Measurements from ENCODE around the gene EHD3. TPM values are rescaled to one million over a fixed set of nuclear protein-coding genes. Genes with fewer than 3 reads are reported as not detected.

Gene EHD3
- total and polyA plus RNA-seq, 2 of the 13 experiments (the other 11 are each of a cell fraction or from before 2014, with no cell fraction given) = 0.20 to 0.69 TPM

DNA sequence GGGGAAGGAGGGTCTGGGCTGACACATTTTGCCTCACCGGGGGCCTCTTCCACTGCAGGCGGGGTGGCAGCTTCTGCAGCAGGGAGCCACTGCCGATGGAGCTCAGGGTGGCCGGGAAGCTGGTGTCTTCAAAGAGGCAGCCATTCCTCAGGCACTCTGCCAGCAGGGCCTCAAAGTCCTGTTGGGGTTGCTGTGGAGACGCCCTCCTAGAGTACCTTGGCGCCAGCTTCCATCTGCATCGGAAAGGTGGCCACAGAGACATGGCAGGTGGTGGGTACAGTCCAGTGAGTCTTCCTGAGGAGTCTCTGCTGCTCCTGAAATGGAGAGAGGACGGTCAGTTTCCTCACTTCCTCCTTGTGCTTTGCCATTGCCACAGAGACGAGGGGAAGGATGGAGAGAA, 28.8 kb upstream of the EHD3 start:
- Histone ChIP-seq H3K9me3 (ENCODE audit: low read length) (no peaks in the 10 kb centered on the region), H4K20me1 (ENCODE audit: insufficient read depth, low read length) (no peaks in the 10 kb centered on the region), H3K27ac (ENCODE audit: extremely low read length, insufficient read depth, low read length) (no peak overlapping the region), H3K36me3 (replicated peaks in 1 of 2; ENCODE audit: control insufficient read depth in 1 of 2, insufficient read depth in 2 of 2, low read length in 2 of 2) (no peaks in the 10 kb centered on the region), H3K4me1 (ENCODE audit: insufficient read depth, low read length) (no peaks in the 10 kb centered on the region), H3K4me2 (ENCODE audit: low read depth, low read length) (no peak overlapping the region), H3K27me3 (ENCODE audit: control insufficient read depth in 1 of 2, insufficient read depth in 2 of 2, low read length in 2 of 2) (peaks cover 0 to 15% of the 10 kb centered on the region in 2 experiments; a peak in 2 of 5 replicates), H2AFZ (ENCODE audit: low read length) (no peak overlapping the region), H3K79me2 (ENCODE audit: insufficient read depth, low read length) (no peaks in the 10 kb centered on the region), H3K9ac (ENCODE audit: insufficient read depth, low read depth, low read length) (no peak overlapping the region), H3K4me3 (replicated peaks in 1 of 3; ENCODE audit: insufficient read depth in 1 of 3, low read depth in 2 of 3, low read length in 3 of 3) (no peak overlapping the region)
- in situ Hi-C loops (cut with HindIII; ENCODE audit: extremely low pct_ligation_motif_present, low pct_unique_long_range_greater_than_20kb) = no loop called here
- no peak for FAIRE-seq
- BruUV-seq (replicated peaks) = no TSS peak
- intact Hi-C loops (cut with micrococcal nuclease; ENCODE audit: unreplicated experiment) = no loop called here
- ATAC-seq = no peak; the same call in 2 of the 3 replicates
- DNase-seq (ENCODE audit: low spot score) = no peak
- ChIA-PET POLR2A (no interaction called here), CTCF (ENCODE audit: low intra/inter-chr PET ratio, low total read pairs) (no interaction called here)
- 7% methylated on average over 9 of the region's 9 CpGs for WGBS (ENCODE audit: low lambda C conversion rate)
- TF ChIP-seq SAFB2 (CRISPR knock-in tag; IDR thresholded peaks at IDR 0.05; ENCODE audit: borderline replicate concordance, low read depth) (no peak), ZMYM3 (CRISPR knock-in tag; IDR thresholded peaks at IDR 0.05) (no peak), MTERF4 (CRISPR knock-in tag; IDR thresholded peaks at IDR 0.05) (no peak), PAX8 (CRISPR knock-in tag; IDR thresholded peaks at IDR 0.05; ENCODE audit: borderline replicate concordance) (no peak), E2F5 (CRISPR knock-in tag; conservative IDR thresholded peaks at IDR 0.05) (no peak), ZBED4 (CRISPR knock-in tag; IDR thresholded peaks at IDR 0.05; ENCODE audit: borderline replicate concordance) (no peak), GZF1 (CRISPR knock-in tag; IDR thresholded peaks at IDR 0.05) (no peak)
- TF ChIP-seq, protein P1, sequence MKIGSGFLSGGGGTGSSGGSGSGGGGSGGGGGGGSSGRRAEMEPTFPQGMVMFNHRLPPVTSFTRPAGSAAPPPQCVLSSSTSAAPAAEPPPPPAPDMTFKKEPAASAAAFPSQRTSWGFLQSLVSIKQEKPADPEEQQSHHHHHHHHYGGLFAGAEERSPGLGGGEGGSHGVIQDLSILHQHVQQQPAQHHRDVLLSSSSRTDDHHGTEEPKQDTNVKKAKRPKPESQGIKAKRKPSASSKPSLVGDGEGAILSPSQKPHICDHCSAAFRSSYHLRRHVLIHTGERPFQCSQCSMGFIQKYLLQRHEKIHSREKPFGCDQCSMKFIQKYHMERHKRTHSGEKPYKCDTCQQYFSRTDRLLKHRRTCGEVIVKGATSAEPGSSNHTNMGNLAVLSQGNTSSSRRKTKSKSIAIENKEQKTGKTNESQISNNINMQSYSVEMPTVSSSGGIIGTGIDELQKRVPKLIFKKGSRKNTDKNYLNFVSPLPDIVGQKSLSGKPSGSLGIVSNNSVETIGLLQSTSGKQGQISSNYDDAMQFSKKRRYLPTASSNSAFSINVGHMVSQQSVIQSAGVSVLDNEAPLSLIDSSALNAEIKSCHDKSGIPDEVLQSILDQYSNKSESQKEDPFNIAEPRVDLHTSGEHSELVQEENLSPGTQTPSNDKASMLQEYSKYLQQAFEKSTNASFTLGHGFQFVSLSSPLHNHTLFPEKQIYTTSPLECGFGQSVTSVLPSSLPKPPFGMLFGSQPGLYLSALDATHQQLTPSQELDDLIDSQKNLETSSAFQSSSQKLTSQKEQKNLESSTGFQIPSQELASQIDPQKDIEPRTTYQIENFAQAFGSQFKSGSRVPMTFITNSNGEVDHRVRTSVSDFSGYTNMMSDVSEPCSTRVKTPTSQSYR (CRISPR knock-in tag; IDR thresholded peaks at IDR 0.05; ENCODE audit: borderline replicate concordance) = no peak
- TF ChIP-seq, protein P2, sequence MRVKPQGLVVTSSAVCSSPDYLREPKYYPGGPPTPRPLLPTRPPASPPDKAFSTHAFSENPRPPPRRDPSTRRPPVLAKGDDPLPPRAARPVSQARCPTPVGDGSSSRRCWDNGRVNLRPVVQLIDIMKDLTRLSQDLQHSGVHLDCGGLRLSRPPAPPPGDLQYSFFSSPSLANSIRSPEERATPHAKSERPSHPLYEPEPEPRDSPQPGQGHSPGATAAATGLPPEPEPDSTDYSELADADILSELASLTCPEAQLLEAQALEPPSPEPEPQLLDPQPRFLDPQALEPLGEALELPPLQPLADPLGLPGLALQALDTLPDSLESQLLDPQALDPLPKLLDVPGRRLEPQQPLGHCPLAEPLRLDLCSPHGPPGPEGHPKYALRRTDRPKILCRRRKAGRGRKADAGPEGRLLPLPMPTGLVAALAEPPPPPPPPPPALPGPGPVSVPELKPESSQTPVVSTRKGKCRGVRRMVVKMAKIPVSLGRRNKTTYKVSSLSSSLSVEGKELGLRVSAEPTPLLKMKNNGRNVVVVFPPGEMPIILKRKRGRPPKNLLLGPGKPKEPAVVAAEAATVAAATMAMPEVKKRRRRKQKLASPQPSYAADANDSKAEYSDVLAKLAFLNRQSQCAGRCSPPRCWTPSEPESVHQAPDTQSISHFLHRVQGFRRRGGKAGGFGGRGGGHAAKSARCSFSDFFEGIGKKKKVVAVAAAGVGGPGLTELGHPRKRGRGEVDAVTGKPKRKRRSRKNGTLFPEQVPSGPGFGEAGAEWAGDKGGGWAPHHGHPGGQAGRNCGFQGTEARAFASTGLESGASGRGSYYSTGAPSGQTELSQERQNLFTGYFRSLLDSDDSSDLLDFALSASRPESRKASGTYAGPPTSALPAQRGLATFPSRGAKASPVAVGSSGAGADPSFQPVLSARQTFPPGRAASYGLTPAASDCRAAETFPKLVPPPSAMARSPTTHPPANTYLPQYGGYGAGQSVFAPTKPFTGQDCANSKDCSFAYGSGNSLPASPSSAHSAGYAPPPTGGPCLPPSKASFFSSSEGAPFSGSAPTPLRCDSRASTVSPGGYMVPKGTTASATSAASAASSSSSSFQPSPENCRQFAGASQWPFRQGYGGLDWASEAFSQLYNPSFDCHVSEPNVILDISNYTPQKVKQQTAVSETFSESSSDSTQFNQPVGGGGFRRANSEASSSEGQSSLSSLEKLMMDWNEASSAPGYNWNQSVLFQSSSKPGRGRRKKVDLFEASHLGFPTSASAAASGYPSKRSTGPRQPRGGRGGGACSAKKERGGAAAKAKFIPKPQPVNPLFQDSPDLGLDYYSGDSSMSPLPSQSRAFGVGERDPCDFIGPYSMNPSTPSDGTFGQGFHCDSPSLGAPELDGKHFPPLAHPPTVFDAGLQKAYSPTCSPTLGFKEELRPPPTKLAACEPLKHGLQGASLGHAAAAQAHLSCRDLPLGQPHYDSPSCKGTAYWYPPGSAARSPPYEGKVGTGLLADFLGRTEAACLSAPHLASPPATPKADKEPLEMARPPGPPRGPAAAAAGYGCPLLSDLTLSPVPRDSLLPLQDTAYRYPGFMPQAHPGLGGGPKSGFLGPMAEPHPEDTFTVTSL (CRISPR knock-in tag; IDR thresholded peaks at IDR 0.05; ENCODE audit: borderline replicate concordance) = no peak

Data from HepG2 (cell line).